ENCODE results near the gene TIMM29.

GRCh38 chr19:10971107-10971726 lies 42.6 kb downstream of the TIMM29 start:
- TF ChIP-seq POLR2A (IDR thresholded peaks at IDR 0.05) (no peak), CTCF (IDR thresholded peaks at IDR 0.05) (no peak), POLR2AphosphoS5 (IDR thresholded peaks at IDR 0.05) (no peak)

Measured in prostate gland (tissue), 2 donors.